ENCODE results near the gene PXMP4.

Gene PXMP4

GRCh38 chr20:33725607-33726264 lies 5.6 kb upstream of the PXMP4 start:
- Mint-ChIP-seq H3K27ac (no peak overlapping the region), H3K4me3 (no peak overlapping the region), H3K36me3 (ENCODE audit: low read depth) (no peaks in the 10 kb centered on the region), H3K4me1 (ENCODE audit: low read depth) (peaks cover 19% of the 10 kb centered on the region), H3K27me3 (no peaks in the 10 kb centered on the region), H3K9me3 (no peaks in the 10 kb centered on the region)
- intact Hi-C loops (cut with micrococcal nuclease), result no loop called here

- H3K4me3 Mint-ChIP-seq, result no peak overlapping the region
- intact Hi-C loops (cut with micrococcal nuclease), result no loop called here
- H3K27ac Mint-ChIP-seq, result no peak overlapping the region
- H3K9me3 Mint-ChIP-seq, result no peaks in the 10 kb centered on the region
- H3K4me1 Mint-ChIP-seq (ENCODE audit: low read depth), result peaks cover 28% of the 10 kb centered on the region
- no peaks in the 10 kb centered on the region for H3K27me3 Mint-ChIP-seq
- peaks cover 6% of the 10 kb centered on the region for H3K36me3 Mint-ChIP-seq (ENCODE audit: low read depth)
These were observed 4.5 kb upstream of the PXMP4 start for GRCh38 chr20:33724439-33725094.

GRCh38 chr20:33721391-33722140 lies 1.5 kb upstream of the PXMP4 start:
- intact Hi-C loops (cut with micrococcal nuclease), result loop anchor here (2.0 kb wide), 1 partner anchor 35 kb away; the partner anchor contains the start of gene E2F1
- Mint-ChIP-seq H3K27ac (no peak overlapping the region), H3K4me3 (peak overlapping the region; percentile 2), H3K4me1 (ENCODE audit: low read depth) (peaks cover 29% of the 10 kb centered on the region), H3K27me3 (no peaks in the 10 kb centered on the region), H3K9me3 (no peaks in the 10 kb centered on the region), H3K36me3 (ENCODE audit: low read depth) (peaks cover 9% of the 10 kb centered on the region)

- no peaks in the 10 kb centered on the region for H3K9me3 Mint-ChIP-seq
- peaks cover 26% of the 10 kb centered on the region for H3K36me3 Mint-ChIP-seq (ENCODE audit: low read depth)
- peak overlapping the region; percentile 75 for H3K27ac Mint-ChIP-seq
- H3K4me3 Mint-ChIP-seq, result peak overlapping the region; percentile 88
- intact Hi-C loops (cut with micrococcal nuclease), result no loop called here
- H3K4me1 Mint-ChIP-seq (ENCODE audit: low read depth), result peaks cover 26% of the 10 kb centered on the region
- no peaks in the 10 kb centered on the region for H3K27me3 Mint-ChIP-seq
These were observed 677 bp downstream of the PXMP4 start for GRCh38 chr20:33719277-33719988.

- H3K27ac Mint-ChIP-seq, result no peak overlapping the region
- intact Hi-C loops (cut with micrococcal nuclease), result no loop called here
- H3K36me3 Mint-ChIP-seq (ENCODE audit: low read depth), result peaks cover 55% of the 10 kb centered on the region
- H3K9me3 Mint-ChIP-seq, result no peaks in the 10 kb centered on the region
- no peak overlapping the region for H3K4me3 Mint-ChIP-seq
- no peaks in the 10 kb centered on the region for H3K27me3 Mint-ChIP-seq
- peaks cover 31% of the 10 kb centered on the region for H3K4me1 Mint-ChIP-seq (ENCODE audit: low read depth)
These were observed 3.6 kb downstream of the PXMP4 start for GRCh38 chr20:33716498-33716897.

GRCh38 chr20:33713865-33714367 lies 6.2 kb downstream of the PXMP4 start:
- Mint-ChIP-seq H3K36me3 (ENCODE audit: low read depth) (peaks cover 63% of the 10 kb centered on the region), H3K4me3 (no peak overlapping the region), H3K27me3 (no peaks in the 10 kb centered on the region), H3K9me3 (no peaks in the 10 kb centered on the region), H3K27ac (no peak overlapping the region), H3K4me1 (ENCODE audit: low read depth) (peaks cover 35% of the 10 kb centered on the region)
- intact Hi-C loops (cut with micrococcal nuclease), result no loop called here

GRCh38 chr20:33711446-33711738 lies 8.7 kb downstream of the PXMP4 start:
- Mint-ChIP-seq H3K4me3 (no peak overlapping the region), H3K4me1 (ENCODE audit: low read depth) (peaks cover 25% of the 10 kb centered on the region), H3K9me3 (no peaks in the 10 kb centered on the region), H3K36me3 (ENCODE audit: low read depth) (peaks cover 73% of the 10 kb centered on the region), H3K27ac (no peak overlapping the region), H3K27me3 (no peaks in the 10 kb centered on the region)
- intact Hi-C loops (cut with micrococcal nuclease), result no loop called here

GRCh38 chr20:33710681-33711445 lies 9.2 kb downstream of the PXMP4 start:
- Mint-ChIP-seq H3K27ac (no peak overlapping the region), H3K4me3 (no peak overlapping the region), H3K36me3 (ENCODE audit: low read depth) (peaks cover 67% of the 10 kb centered on the region), H3K9me3 (no peaks in the 10 kb centered on the region), H3K27me3 (no peaks in the 10 kb centered on the region), H3K4me1 (ENCODE audit: low read depth) (peaks cover 25% of the 10 kb centered on the region)
- intact Hi-C loops (cut with micrococcal nuclease), result no loop called here

- H3K4me3 Mint-ChIP-seq, result no peak overlapping the region
These were observed 10.1 kb downstream of the PXMP4 start for GRCh38 chr20:33709905-33710541.

GRCh38 chr20:33709398-33709797 lies 10.7 kb downstream of the PXMP4 start:
- intact Hi-C loops (cut with micrococcal nuclease), result no loop called here
- no peak overlapping the region for H3K4me3 Mint-ChIP-seq
- H3K9me3 Mint-ChIP-seq, result no peaks in the 10 kb centered on the region
- peaks cover 63% of the 10 kb centered on the region for H3K36me3 Mint-ChIP-seq (ENCODE audit: low read depth)
- H3K27me3 Mint-ChIP-seq, result no peaks in the 10 kb centered on the region
- peaks cover 25% of the 10 kb centered on the region for H3K4me1 Mint-ChIP-seq (ENCODE audit: low read depth)
- peak overlapping the region; percentile 24 for H3K27ac Mint-ChIP-seq

More at GRCh38 chr20:33709905-33710541, 10.1 kb downstream of the PXMP4 start:
- H3K9me3 Mint-ChIP-seq, result no peaks in the 10 kb centered on the region
- H3K27ac Mint-ChIP-seq, result peak overlapping the region; percentile 24
- no peaks in the 10 kb centered on the region for H3K27me3 Mint-ChIP-seq
- intact Hi-C loops (cut with micrococcal nuclease), result no loop called here
- H3K4me1 Mint-ChIP-seq (ENCODE audit: low read depth), result peaks cover 25% of the 10 kb centered on the region
- peaks cover 65% of the 10 kb centered on the region for H3K36me3 Mint-ChIP-seq (ENCODE audit: low read depth)

- Mint-ChIP-seq H3K27me3 (no peaks in the 10 kb centered on the region), H3K4me1 (ENCODE audit: low read depth) (peaks cover 19% of the 10 kb centered on the region), H3K36me3 (ENCODE audit: low read depth) (peaks cover 46% of the 10 kb centered on the region), H3K9me3 (no peaks in the 10 kb centered on the region), H3K4me3 (no peak overlapping the region), H3K27ac (no peak overlapping the region)
- intact Hi-C loops (cut with micrococcal nuclease), result no loop called here
These were observed 12.4 kb downstream of the PXMP4 start for GRCh38 chr20:33707668-33708067.

GRCh38 chr20:33704197-33704924 lies 15.7 kb downstream of the PXMP4 start:
- H3K9me3 Mint-ChIP-seq, result peaks cover 8% of the 10 kb centered on the region
- H3K4me1 Mint-ChIP-seq (ENCODE audit: low read depth), result no peaks in the 10 kb centered on the region
- intact Hi-C loops (cut with micrococcal nuclease), result no loop called here
- peaks cover 18% of the 10 kb centered on the region for H3K36me3 Mint-ChIP-seq (ENCODE audit: low read depth)
- H3K27me3 Mint-ChIP-seq, result no peaks in the 10 kb centered on the region
- no peak overlapping the region for H3K27ac Mint-ChIP-seq
- H3K4me3 Mint-ChIP-seq, result no peak overlapping the region

All from dendritic cell treated with granulocyte-macrophage colony-stimulating factor and Interleukin-4, amounts not matched to agents 40 ng/mL and 50 ng/mL, for 4 days (primary cell).